Measurements from ENCODE around the gene HIRA.

Gene HIRA

GRCh38 chr22:19405133-19405532 is 26.4 kb downstream of the HIRA start:
- no peak overlapping the region for H3K4me2 ChIP-seq (ENCODE audit: low read depth, low read length, poor library complexity, severe bottlenecking)

GRCh38 chr22:19404676-19405075 is 26.9 kb downstream of the HIRA start:
- Histone ChIP-seq H2AFZ (ENCODE audit: low read depth, low read length, severe bottlenecking) (no peak overlapping the region), H3K9ac (ENCODE audit: low read length) (no peak overlapping the region), H3K9me2 (replicated peaks; ENCODE audit: insufficient read depth, low read length) (no peaks in the 10 kb centered on the region), H3K27me3 (ENCODE audit: low read length) (no peaks in the 10 kb centered on the region), H3F3A (ENCODE audit: insufficient read depth) (no peaks in the 10 kb centered on the region), H4K20me1 (ENCODE audit: low read depth, low read length) (no peaks in the 10 kb centered on the region), H3K27ac (ENCODE audit: low read depth, low read length) (no peak overlapping the region), H3K9me3 (ENCODE audit: insufficient read depth, low read length) (no peaks in the 10 kb centered on the region), H3K4me3 (ENCODE audit: insufficient read depth, low read length, poor library complexity, severe bottlenecking) (no peak overlapping the region), H3K36me3 (ENCODE audit: low read length) (no peaks in the 10 kb centered on the region), H3K79me2 (ENCODE audit: insufficient read depth, low read length) (no peaks in the 10 kb centered on the region), H3K4me2 (ENCODE audit: low read depth, low read length, poor library complexity, severe bottlenecking) (no peak overlapping the region)
- TF ChIP-seq EZH2phosphoT487 (conservative IDR thresholded peaks at IDR 0.05; ENCODE audit: low read length) (no peak), CTCF (IDR thresholded peaks at IDR 0.05; ENCODE audit: insufficient read depth, low read length, poor library complexity, severe bottlenecking) (no peak)

More at GRCh38 chr22:19405133-19405532, 26.4 kb downstream of the HIRA start:
- H3K9ac ChIP-seq (ENCODE audit: low read length) = no peak overlapping the region
- no peak overlapping the region for H3K27ac ChIP-seq (ENCODE audit: low read depth, low read length)
- H3K9me2 ChIP-seq (replicated peaks; ENCODE audit: insufficient read depth, low read length) = no peaks in the 10 kb centered on the region
- H2AFZ ChIP-seq (ENCODE audit: low read depth, low read length, severe bottlenecking) = no peak overlapping the region
- no peaks in the 10 kb centered on the region for H3F3A ChIP-seq (ENCODE audit: insufficient read depth)
- no peaks in the 10 kb centered on the region for H3K9me3 ChIP-seq (ENCODE audit: insufficient read depth, low read length)
- no peaks in the 10 kb centered on the region for H3K79me2 ChIP-seq (ENCODE audit: insufficient read depth, low read length)
- no peaks in the 10 kb centered on the region for H3K27me3 ChIP-seq (ENCODE audit: low read length)
- TF ChIP-seq CTCF (IDR thresholded peaks at IDR 0.05; ENCODE audit: insufficient read depth, low read length, poor library complexity, severe bottlenecking) (no peak), EZH2phosphoT487 (conservative IDR thresholded peaks at IDR 0.05; ENCODE audit: low read length) (no peak)
- no peaks in the 10 kb centered on the region for H4K20me1 ChIP-seq (ENCODE audit: low read depth, low read length)
- no peaks in the 10 kb centered on the region for H3K36me3 ChIP-seq (ENCODE audit: low read length)
- no peak overlapping the region for H3K4me3 ChIP-seq (ENCODE audit: insufficient read depth, low read length, poor library complexity, severe bottlenecking)

GRCh38 chr22:19402642-19403191 is 28.8 kb downstream of the HIRA start:
- Histone ChIP-seq H3K4me3 (ENCODE audit: insufficient read depth, low read length, poor library complexity, severe bottlenecking) (no peak overlapping the region), H3K27ac (ENCODE audit: low read depth, low read length) (no peak overlapping the region), H2AFZ (ENCODE audit: low read depth, low read length, severe bottlenecking) (no peak overlapping the region), H3K36me3 (ENCODE audit: low read length) (no peaks in the 10 kb centered on the region), H3F3A (ENCODE audit: insufficient read depth) (no peaks in the 10 kb centered on the region), H3K79me2 (ENCODE audit: insufficient read depth, low read length) (no peaks in the 10 kb centered on the region), H3K9me3 (ENCODE audit: insufficient read depth, low read length) (no peaks in the 10 kb centered on the region), H4K20me1 (ENCODE audit: low read depth, low read length) (no peaks in the 10 kb centered on the region), H3K9me2 (replicated peaks; ENCODE audit: insufficient read depth, low read length) (no peaks in the 10 kb centered on the region), H3K27me3 (ENCODE audit: low read length) (no peaks in the 10 kb centered on the region), H3K4me2 (ENCODE audit: low read depth, low read length, poor library complexity, severe bottlenecking) (no peak overlapping the region), H3K9ac (ENCODE audit: low read length) (no peak overlapping the region)
- TF ChIP-seq CTCF (IDR thresholded peaks at IDR 0.05; ENCODE audit: insufficient read depth, low read length, poor library complexity, severe bottlenecking) (no peak), EZH2phosphoT487 (conservative IDR thresholded peaks at IDR 0.05; ENCODE audit: low read length) (no peak)
